KMS-11 (cell line): ENCODE measurements around the gene TAF11L10.
"Not testable (repeated sequence)": the region's sequence is repeated elsewhere in the genome, so short reads cannot be mapped to it uniquely, and the experiment has no call there.

ENCODE experiments used
- H2AFZ ChIP-seq: fragments of 200-600 bp; sonication (generic); 2 replicates; pipeline ENCODE4 v1.6.1; 2016; ENCODE audit warnings: antibody characterized with exemption, mixed run types, low read depth
- H3K27ac ChIP-seq: fragments of 200-600 bp; sonication (generic); 2 replicates; pipeline ENCODE4 v1.6.1; 2016; ENCODE audit warnings: mild to moderate bottlenecking, mixed run types
- H3K27me3 ChIP-seq: fragments of 200-600 bp; sonication (generic); 2 replicates; pipeline ENCODE4 v1.6.1; 2017; ENCODE audit warnings: mild to moderate bottlenecking, low read depth, mixed run types, moderate library complexity; ENCODE audit not compliant: insufficient read depth
- H3K36me3 ChIP-seq: fragments of 200-600 bp; sonication (generic); 2 replicates; pipeline ENCODE4 v1.6.1; 2017; ENCODE audit warnings: mild to moderate bottlenecking, mixed run types; ENCODE audit not compliant: insufficient read depth
- H3K4me1 ChIP-seq: fragments of 200-600 bp; sonication (generic); 2 replicates; pipeline ENCODE4 v1.6.1; 2016; ENCODE audit warnings: mild to moderate bottlenecking, low read depth, mixed run types; ENCODE audit not compliant: poor library complexity, severe bottlenecking
- H3K4me2 ChIP-seq: fragments of 200-600 bp; sonication (generic); 2 replicates; pipeline ENCODE4 v1.7.0; 2016; ENCODE audit warnings: mild to moderate bottlenecking, mixed run types
- H3K4me3 ChIP-seq: fragments of 200-600 bp; sonication (generic); IDR thresholded peaks from 2 replicates; pipeline ENCODE4 v1.6.1; 2017; ENCODE audit warnings: low read depth, low read length, mixed read lengths; ENCODE audit not compliant: insufficient read depth
- H3K79me2 ChIP-seq: fragments of 200-600 bp; sonication (generic); 2 replicates; pipeline ENCODE4 v1.6.1; 2016; ENCODE audit warnings: low read depth, mixed run types; ENCODE audit not compliant: insufficient read depth
- H3K9ac ChIP-seq: fragments of 200-600 bp; sonication (generic); 2 replicates; pipeline ENCODE4 v1.6.1; 2016; ENCODE audit warnings: mild to moderate bottlenecking, mixed run types
- H4K20me1 ChIP-seq: fragments of 200-600 bp; sonication (generic); 2 replicates; pipeline ENCODE4 v1.6.1; 2016; ENCODE audit warnings: mild to moderate bottlenecking, mixed run types; ENCODE audit not compliant: insufficient read depth
- CTCF ChIP-seq: fragments of 200-600 bp; sonication (generic); conservative IDR thresholded peaks from 2 replicates; pipeline ENCODE4 v1.6.1; 2017; ENCODE audit warnings: low read depth, mild to moderate bottlenecking, antibody characterized with exemption, low read length, moderate library complexity, mixed read lengths

TAF11L10 gene

GRCh38 chr5:17597728-17598127 lies at the start of gene TAF11L10:
TSS of gene TAF11L10 (minus strand) at chr5:17597828.
- H3K9ac ChIP-seq, H3K4me3 ChIP-seq, H3K27ac ChIP-seq, H3K4me2 ChIP-seq, H3K27me3 ChIP-seq, H3K36me3 ChIP-seq, H4K20me1 ChIP-seq, H3K4me1 ChIP-seq, H3K79me2 ChIP-seq, H2AFZ ChIP-seq: not testable (repeated sequence)

DNA sequence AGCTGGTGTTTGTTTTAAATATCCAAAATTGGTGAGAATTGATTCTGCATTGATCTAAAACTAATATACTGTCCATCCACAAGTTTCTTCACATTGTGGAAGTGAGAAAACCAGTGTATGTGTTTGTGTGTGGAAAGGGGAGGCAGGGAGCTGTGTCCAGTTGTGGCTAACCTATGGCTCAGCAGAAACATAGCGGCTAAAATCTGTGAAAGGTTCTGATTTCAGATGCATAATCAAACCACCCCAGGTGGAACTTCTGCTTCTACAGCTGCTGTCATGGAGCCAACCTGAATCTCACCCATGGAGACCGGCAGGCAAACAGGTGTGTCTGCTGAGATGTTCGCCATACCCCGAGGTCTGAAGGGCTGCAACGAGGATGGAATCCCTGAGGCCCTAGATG lies 36.5 kb upstream of the TAF11L10 start, which contains the start of gene TAF11L14:
Gene TAF11L14 (plus strand): TSS at position 301 of the 400 bp plus-strand sequence.
- Histone ChIP-seq H3K4me3 (no peak within 1 kb of the TSS), H4K20me1 (no peaks in the 10 kb centered on the region), H3K9ac (no peak within 1 kb of the TSS), H3K79me2 (no peaks in the 10 kb centered on the region), H3K4me1 (no peaks in the 10 kb centered on the region), H3K36me3 (no peaks in the 10 kb centered on the region), H3K4me2 (no peak within 1 kb of the TSS), H3K27ac (no peak within 1 kb of the TSS), H3K27me3 (no peaks in the 10 kb centered on the region), H2AFZ (no peak within 1 kb of the TSS)
- TF ChIP-seq CTCF, result no peak

GRCh38 chr5:17631788-17632187 lies 34.2 kb upstream of the TAF11L10 start, which contains the start of gene TAF11L13:
TSS of gene TAF11L13 (plus strand) at chr5:17632088.
- not testable (repeated sequence) for H3K9ac ChIP-seq, H3K79me2 ChIP-seq, H3K4me1 ChIP-seq, H3K36me3 ChIP-seq, H3K4me2 ChIP-seq, H2AFZ ChIP-seq, H3K27ac ChIP-seq, H3K4me3 ChIP-seq, H3K27me3 ChIP-seq, H4K20me1 ChIP-seq

- no peak for TF ChIP-seq CTCF
- Histone ChIP-seq H3K27ac (no peak overlapping the region), H3K4me3 (no peak overlapping the region)
Measured at GRCh38 chr5:17625686-17626085, 28.1 kb upstream of the TAF11L10 start.

GRCh38 chr5:17620627-17621026 lies 23.0 kb upstream of the TAF11L10 start:
- H3K4me2 ChIP-seq, result no peak overlapping the region
- H2AFZ ChIP-seq, result no peak overlapping the region
- no peaks in the 10 kb centered on the region for H3K27me3 ChIP-seq
- H3K27ac ChIP-seq, result no peak overlapping the region
- no peak overlapping the region for H3K9ac ChIP-seq
- no peaks in the 10 kb centered on the region for H3K36me3 ChIP-seq
- no peaks in the 10 kb centered on the region for H4K20me1 ChIP-seq
- H3K79me2 ChIP-seq, result no peaks in the 10 kb centered on the region
- no peak overlapping the region for H3K4me3 ChIP-seq
- TF ChIP-seq CTCF, result peak; percentile 40; the same call in 1 of the 2 replicates
- H3K4me1 ChIP-seq, result no peaks in the 10 kb centered on the region

More at GRCh38 chr5:17625686-17626085, 28.1 kb upstream of the TAF11L10 start:
- Histone ChIP-seq H3K4me2 (no peak overlapping the region), H4K20me1 (no peaks in the 10 kb centered on the region), H2AFZ (no peak overlapping the region), H3K79me2 (no peaks in the 10 kb centered on the region), H3K4me1 (no peaks in the 10 kb centered on the region), H3K9ac (no peak overlapping the region), H3K36me3 (no peaks in the 10 kb centered on the region), H3K27me3 (no peaks in the 10 kb centered on the region)
